Measurements from ENCODE around the gene TMEM18. TPM values are rescaled to one million over a fixed set of nuclear protein-coding genes. Genes with fewer than 3 reads are reported as not detected.

The TMEM18 gene
- total RNA-seq, 1 experiment from 2014 or later, result 29.1 TPM

DNA sequence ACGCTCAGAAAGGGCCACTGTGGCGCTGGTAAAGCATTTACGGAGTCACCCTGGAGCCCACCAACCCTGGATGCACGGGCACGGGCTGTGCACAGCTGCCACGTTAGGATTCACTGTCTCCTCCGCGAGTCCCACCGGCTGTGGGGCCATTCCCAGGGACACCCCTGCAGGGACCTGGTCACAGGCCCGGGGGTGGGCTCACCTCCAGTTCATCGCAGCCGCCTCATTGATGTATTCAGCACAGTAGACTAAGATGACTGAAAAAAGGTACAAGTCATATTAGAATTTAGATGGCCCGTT is 4.7 kb downstream of the TMEM18 start:
- DNase-seq (ENCODE audit: low read depth), result no peak

DNA sequence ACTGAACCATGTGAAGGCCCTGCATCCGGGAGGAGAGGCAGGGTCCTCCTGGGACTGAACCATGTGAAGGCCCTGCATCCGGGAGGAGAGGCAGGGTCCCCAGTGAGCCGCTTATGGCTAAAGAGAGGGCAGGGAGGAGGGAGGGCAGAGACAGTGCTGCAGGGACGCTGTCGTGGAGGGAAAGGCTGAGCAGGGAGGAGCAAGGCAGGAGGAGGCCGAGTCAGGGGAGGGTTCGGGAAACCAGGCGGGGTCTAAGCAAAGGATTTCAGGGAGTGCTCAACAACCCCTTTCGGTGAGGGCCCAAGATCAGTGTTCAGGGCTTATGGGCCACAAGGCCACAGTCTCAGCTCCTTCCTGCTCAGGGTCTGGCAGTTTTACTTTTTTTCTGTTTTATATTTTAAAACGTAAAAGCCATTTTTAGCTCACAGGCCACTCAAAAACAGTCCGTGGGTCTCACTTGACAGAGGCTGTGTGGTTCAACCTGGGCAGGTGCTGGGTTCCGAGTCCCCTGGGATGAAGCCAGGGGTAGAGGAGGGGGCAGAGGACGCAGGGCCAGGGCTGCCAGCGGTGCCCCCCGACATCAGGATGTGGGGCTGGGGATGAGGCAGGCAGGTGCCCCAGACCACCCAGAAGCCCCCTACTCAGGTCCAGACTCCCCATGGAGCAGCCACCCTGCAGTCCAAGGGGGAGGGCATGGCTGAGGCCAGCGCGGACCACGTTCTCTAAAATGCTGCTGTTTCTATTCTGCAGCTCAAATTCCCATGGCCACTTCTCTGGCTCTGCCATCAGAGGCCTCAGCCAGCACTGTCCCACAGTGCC is 5.2 kb downstream of the TMEM18 start:
- DNase-seq (ENCODE audit: low read depth), result no peak

DNA sequence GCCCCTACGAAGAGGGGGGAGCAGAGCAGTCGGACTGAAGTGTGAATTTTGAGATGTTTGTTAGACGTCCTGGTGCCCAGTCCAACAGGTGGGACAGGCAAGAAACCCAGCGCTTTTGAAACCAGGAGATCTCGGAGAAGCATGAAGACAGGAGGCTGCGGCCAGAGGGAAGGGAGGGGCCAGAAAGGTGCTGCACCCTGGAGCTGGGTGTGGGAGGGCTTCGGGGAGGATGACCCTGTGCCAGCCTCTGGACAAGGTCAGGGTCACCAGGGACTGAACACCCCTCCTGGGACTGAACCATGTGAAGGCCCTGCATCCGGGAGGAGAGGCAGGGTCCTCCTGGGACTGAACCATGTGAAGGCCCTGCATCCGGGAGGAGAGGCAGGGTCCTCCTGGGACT is 6.1 kb downstream of the TMEM18 start:
- DNase-seq (ENCODE audit: low read depth), result no peak

DNA sequence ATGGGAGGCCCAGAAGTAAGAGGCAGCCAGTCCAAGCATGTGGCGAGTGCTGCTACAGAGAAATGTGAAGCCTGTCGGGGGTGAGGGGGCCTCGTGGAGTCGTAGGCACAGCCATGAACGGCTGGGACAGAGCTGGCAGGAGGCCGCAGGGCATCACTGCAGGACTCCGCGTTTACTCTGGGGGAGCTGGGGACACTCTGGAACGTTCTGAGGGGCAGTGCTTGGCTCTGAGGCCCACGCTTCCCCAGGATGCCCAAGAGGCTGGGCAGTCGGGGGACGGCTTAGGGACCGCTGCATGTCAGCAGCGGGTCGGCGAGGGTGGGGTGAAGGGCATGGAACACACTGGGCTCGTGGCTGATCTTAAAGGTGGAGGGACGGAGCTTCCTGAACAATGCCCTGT is 6.6 kb downstream of the TMEM18 start:
- no peak for DNase-seq (ENCODE audit: low read depth)

DNA sequence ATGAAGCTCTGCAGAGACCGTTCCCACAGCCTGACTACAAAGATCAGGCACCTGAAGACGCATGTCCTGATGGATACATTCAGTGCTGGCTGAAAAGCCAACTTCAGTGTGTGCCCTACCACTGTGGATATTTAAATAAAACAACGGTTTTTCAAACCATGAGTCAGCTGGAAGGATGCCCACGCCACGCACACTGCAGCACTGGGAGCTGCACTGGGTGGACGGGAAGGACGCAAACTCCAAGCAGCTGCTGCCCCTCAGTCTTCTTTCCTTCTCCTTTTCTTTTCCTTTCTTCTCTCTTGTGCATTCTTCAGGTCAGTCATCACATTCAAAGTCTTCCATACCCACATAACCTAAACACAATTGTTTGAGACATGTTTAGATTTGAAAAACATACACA is 7.9 kb downstream of the TMEM18 start:
- DNase-seq (ENCODE audit: low read depth), result peak; percentile 82

DNA sequence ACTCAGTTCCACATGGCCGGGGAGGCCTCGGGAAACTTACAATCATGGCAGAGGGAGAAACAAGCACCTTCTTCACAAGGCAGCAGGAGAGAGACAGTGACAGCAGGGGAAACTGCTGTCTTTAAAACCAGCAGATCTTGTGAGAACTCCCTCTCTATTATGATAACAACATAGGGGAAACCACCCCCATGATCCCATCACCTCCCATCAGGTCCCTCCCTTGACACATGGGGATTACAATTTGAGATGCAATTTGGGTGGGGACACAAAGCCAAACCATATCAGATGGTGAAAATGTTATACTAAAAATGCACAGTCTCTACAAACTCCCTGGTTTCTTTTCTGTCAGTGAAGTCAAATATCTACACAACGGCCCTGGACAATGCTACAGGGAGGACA is 9.2 kb downstream of the TMEM18 start:
- DNase-seq (ENCODE audit: low read depth), result no peak

DNA sequence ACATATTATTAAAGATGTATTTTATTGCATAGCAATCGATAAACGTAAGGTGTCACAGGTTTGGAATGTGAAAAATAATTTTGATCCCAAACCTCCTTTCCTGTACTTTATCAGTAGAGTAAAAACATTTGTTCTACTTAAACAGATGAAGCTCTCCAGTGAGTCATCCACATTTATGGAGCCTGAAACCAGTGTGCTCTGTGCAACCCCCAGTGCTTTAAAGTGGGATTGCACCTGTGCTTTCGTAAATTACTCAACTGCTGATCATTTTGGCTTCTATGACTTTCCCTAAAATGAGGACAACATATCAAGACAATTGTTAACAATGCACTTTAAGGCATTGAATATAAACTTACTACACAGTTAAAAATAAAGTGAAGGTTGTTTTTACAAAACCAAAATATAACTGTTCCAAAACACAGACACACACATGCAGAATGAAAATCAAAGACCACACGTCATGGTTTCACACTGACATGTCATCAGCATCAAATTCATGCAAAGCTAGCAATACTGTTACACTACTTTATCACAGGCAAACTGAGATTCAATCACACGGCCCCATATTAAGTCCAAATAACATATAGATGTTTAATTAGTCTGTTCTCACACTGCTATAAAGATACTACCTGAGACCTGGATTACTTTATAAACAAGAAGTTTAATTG is 9.7 kb downstream of the TMEM18 start:
- peak; percentile 81 for DNase-seq (ENCODE audit: low read depth)

DNA sequence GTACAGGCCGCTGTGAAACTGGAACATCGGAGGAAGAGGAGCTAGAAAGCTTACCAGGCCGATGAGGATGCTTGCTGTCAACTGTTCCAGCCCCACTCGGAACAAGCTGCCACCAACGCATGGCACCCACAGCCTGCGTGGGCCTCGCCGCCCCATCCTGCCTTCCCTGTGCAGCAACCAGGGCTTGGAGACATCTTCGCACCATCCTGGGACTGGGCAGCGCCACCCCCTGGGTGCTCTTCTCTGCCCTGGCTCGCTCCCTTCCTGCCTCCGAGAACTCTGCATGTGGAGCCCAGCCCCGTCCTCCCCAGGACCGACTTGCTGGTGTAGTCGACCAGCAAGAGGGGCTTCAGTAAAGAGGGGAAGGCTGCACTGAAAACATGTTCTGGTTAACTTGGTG is 10.8 kb downstream of the TMEM18 start:
- DNase-seq (ENCODE audit: low read depth), result no peak

DNA sequence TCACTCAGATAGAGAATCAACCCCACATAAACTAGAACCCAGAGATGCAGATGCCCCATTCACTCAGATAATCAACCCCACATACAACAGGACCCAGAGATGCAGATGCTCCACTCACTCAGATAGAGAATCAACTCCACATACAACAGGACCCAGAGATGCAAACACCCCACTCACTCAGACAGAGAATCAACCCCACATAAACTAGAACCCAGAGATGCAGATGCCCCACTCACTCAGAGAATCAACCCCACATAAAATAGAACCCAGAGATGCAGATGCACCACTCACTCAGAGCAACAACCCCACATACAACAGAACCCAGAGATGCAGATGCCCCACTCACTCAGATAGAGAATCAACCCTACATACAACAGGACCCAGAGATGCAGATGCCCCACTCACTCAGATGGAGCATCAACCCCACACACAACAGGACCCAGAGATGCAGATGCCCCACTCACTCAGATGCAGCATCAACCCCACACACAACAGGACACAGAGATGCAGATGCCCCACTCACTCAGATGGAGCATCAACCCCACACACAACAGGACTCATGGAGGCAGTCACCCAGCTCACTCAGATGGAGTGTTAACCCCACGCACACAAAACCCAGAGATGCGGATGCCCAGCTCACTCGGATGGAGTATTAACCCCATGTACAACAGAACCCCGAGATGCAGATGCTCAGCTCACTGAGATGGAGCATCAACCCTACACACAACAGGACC is 11.7 kb downstream of the TMEM18 start:
- no peak for DNase-seq (ENCODE audit: low read depth)

DNA sequence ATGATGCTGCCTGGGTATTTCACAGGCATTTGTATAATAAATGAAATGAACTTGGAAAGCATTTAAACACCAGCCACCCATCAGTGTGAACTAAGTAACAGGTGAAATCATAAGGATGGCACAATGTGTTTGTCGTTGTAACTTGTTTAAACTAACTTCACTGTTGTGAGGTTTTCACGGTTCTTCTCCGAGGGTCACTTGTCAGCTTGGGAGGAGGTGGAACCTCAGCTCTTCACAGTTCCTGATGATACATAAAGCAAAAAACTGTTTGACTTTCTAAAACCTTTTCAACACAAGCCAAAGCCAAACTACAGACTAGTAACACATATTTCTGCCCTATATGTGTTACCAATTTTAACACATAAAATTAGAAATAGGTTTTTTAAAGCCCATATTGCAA is 13.1 kb downstream of the TMEM18 start:
- DNase-seq (ENCODE audit: low read depth), result no peak

DNA sequence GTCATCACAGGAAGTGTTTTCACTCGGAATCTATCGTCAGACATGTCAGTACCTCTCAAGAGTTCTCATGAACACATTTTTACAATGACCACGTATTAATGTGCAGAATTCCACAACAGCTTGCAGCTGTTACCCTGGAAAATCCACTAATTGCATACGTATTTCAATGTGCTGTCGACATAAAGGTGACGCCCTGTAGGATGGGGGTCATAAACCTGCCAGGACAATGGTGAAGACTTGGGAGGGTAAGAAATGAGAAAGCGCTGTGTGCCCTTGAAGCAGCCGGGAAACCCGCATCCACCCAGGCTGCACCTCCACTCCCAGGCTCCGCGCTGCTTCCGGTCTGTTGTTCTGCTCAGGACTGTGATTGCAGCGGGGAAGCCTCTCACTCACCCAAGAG is 14.0 kb downstream of the TMEM18 start:
- no peak for DNase-seq (ENCODE audit: low read depth)

DNA sequence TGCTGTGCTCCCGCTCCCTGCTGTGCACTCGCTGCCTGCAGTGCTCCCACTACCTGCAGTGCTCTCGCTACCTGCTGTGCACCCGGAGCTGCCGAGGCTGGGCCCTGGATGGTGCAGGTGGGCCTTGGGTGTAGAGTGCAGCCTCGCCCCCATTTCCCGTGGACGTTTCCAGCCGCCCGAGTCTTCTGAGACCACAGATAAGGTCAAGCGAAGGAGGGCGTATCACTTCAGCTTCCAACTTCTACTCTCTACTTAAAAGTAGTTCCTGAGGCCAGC is 15.9 kb downstream of the TMEM18 start:
- DNase-seq (ENCODE audit: low read depth), result no peak

DNA sequence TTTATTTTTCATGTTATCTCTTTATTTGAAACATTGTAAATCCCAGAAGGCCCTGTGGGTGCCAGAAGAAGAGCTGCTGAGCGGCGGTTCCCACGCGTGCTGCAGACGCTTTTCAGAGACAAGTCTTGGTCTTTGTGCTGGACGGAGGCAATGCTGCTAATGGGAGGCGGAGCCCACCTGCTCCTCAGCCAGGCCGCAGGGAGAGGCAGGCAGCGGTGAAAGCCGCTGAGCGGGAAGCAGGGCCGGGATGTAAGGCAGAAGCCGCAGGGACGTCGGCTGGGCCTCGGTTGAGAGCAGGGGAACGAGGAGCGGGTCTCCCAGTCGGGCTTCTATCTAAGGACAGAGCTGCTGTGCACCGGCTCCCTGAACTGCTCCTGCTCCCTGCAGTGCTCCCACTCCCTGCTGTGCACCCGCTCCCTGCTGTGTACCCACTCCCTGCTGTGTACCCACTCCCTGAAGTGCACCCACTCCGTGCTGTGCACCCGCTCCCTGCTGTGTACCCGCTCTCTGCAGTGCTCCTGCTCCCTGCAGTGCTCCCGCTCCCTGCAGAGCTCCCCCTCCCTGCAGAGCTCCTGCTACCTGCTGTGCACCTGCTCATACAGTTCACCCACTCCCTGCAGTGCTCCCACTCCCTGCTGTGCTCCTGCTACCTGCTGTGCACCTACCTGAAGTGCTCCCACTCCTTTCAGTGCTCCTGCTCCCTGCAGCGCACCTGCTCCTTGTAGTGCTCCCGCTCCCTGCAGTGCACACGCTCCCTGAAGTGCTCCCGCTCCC is 16.4 kb downstream of the TMEM18 start:
- DNase-seq (ENCODE audit: low read depth), result no peak

DNA sequence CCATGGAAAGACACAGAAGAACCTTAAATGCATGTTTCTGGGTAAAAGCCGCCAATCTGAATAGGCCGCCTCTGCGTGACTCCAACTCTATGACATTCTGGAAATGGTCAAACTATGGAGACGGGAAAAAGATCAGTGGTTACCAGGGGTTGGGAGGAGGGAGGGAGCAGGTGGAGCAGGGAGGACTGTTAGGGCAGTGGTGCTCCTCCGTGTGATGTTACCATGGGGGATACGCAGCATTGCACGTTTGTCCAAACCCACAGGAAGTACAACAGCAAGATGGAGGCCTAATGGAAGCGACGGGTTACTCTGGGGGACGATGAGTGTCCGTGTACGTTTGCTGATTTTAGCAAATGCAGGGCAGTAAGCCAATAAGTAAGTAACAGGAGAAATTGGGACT is 17.2 kb downstream of the TMEM18 start:
- no peak for DNase-seq (ENCODE audit: low read depth)

DNA sequence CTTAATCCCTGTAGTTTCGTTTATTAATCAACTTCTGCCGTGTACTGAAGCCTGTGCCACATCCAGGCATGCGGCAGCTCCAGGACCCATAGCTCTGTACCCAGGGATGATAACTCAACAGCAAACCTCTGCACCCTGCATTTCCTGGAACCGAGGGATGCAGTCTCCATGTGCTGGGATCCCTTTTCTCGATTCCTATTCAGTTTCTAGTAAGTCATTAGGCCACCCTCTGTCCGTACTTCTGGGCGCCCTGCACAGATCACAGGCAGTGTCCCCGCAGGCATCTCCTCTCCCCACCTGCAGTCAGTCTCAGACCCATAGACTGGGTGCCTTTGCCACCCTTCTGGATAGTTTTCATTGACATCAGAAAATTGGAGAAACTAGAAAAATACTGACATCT is 18.8 kb downstream of the TMEM18 start:
- DNase-seq (ENCODE audit: low read depth), result no peak

DNA sequence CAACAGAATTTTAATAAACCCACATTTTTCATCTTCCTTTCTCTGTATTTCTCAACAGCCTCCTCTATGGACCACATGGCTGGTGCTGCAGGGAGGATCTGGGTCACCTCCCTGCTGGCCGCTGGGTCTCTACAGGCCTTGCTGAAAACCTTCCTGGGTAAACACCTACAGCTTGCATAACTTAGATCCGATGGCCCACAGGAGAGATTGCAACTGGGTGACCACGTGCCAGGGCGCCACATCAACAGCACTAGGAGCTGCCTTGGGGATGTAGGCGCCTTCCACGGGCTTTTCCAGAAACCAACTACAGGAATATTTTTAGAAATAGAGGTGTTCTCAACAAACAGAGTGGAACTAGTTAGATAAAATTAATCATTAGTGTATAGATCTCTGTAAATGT is 19.4 kb downstream of the TMEM18 start:
- DNase-seq (ENCODE audit: low read depth), result no peak

DNA sequence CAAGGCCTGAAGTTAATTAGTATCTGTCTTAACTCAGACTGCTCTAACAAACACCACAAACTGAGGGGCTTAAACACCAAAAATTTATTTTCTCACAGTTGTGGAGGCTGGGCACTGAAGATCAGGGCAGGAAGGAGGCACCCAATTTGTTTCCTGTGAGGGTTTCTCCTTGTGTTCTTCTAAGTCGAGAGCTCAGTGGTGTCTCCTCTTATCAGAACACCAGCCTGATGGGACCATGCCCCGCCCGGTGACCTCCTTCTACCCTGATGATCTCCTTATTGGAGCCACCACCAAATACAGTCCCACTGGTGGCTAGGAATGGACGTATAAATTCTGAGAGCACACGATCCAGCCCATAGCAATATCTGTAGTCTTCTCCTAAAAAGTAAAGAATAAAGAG is 20.5 kb downstream of the TMEM18 start:
- DNase-seq (ENCODE audit: low read depth), result no peak

DNA sequence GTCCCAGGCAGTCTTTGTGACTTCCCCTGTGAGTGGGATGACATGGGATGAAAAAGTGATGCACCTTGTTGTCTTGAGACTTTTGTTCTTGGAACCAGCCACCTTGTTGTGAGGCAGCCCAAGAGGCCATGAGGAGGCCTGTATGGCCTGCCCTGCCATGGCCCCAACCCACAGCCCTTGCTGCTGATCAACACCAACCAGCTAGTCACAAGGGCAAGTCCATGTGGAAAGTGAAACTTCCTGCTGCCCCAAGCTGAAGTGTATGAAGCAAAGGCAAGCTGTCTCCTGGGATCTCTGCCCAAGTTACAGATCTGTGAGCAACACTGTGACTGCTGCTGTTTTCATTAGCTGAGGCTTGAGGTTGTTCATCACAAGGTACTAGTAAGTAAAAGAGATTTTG is 21.6 kb downstream of the TMEM18 start:
- DNase-seq (ENCODE audit: low read depth), result peak; percentile 34

DNA sequence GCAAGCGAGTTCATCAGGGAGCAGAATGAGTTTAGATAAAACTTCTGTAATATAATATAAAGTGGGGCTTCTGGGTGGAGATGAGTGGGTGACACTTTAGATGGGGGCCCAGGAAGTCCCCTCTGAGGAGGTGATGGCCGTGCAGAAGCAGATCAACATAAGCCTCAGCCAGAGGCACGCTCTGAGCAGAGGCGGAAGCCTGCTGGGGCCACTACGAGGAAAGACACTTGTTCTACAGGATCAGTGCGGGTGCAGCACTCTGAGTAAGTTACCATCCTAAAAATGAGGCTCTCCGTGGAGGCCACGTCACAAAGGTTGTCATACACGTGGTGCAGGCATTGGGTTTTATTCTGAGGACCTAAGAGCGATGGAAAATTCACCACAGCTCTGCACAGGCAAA is 22.3 kb downstream of the TMEM18 start:
- no peak for DNase-seq (ENCODE audit: low read depth)

DNA sequence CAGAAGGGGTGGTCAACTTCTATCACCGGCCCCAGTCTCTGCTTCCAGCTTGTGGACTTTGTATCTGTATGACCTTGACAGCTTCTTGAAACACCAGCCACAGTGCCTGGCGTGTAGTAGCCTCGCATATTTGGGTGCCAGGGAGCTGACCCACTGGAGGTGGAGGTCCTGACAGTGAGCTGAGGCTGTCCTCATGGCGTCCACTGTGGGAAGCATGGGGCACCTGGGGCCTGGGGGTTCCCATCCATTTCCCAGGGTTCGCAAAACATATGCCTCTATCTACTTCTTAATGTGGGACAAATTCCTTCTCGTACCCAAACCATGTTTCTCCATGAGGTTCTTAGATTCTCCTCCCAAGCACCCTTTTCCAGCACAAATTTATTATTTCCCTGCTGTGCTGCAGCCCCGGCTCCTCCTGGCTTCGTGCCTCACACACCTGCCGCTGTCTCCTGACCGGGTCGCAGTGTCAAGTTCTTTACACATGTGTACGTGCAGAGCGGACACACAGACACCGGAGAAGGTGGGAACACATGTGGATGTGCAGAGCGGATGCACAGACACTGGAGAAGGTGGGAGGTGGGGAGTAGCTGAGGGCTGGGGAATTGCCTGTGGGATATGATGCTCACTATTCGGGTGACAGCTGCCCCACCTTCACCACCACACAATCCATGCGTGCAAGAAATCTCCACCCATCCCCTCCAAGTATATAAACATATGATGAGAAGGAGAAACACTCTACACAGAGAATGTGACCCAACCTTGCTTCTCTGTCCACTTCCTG is 23.4 kb downstream of the TMEM18 start:
- DNase-seq (ENCODE audit: low read depth), result no peak

DNA sequence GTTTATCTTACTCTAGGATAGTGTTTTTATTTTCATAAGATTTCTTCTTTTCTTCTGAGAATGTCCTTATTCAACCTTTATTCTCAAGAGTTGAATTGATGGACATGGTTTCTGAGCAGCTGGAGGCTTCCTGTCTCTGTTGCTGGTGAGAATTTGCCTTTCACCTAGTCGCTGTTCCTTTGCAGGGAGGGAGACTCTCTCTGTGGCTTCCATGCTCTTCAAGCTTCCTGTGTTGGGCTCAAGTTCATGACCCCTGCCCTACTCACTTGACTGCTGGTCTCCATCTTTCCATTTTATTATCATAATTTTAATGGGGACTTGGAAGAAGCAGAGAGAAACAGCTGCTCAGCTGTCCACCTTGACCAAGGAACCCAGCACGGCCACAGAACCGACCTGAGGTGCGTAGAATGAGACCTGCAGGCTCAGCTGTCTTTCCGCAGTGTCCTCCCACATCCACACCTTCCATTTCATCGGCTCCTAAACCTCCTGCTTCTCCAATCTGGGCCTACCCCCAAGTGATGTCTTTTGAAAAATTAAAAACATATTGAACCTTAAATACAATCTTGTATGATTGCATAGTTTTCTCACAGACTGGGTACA is 24.2 kb downstream of the TMEM18 start:
- DNase-seq (ENCODE audit: low read depth), result no peak

All from LHCN-M2 (cell line).